ENCODE results near the gene ZNF385B. TPM values are rescaled to one million over a fixed set of nuclear protein-coding genes. Genes with fewer than 3 reads are reported as not detected.

The ZNF385B gene
- total and polyA plus RNA-seq, 10 of the 15 experiments (the other 5 are each of a cell fraction or from before 2014, with no cell fraction given): not detected

DNA sequence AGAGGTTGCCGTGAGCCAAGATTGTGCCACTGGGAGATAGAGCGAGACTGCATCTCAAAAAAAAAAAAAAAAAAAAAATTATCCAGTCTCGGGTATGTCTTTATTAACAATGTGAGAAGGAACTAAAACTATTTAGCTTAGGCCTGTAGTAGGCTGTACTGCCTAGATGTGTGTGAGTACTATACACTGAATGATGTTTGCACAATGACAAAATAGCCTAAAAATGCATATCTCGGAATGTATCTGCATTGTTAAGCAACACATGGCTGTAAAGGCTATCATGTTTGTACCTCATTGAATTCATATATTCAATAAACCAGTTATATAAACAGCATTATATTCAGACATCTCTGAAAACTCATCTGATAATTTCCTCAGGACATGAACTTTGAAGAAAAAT lies 405.6 kb downstream of the ZNF385B start:
- POLR2A ChIA-PET: interaction anchor here (0.7 kb wide), 1 partner anchor 172 kb away, joined by 3 read pairs; no protein-coding TSS in a partner anchor
- SMC1A ChIA-PET (ENCODE audit: uncharacterized antibody, unreplicated experiment): interaction anchor here (1.1 kb wide), 1 partner anchor 262 kb away, joined by 3 read pairs; no protein-coding TSS in a partner anchor
- ATAC-seq (no peak), FAIRE-seq (no peak), DNase-seq (ENCODE audit: low read depth, low spot score) (no peak)
- no peaks in the 10 kb centered on the region for H3K36me3 ChIP-seq (ENCODE audit: control insufficient read depth in 2 of 2, insufficient read depth in 2 of 2, low read length in 1 of 2)
- intact Hi-C loops (cut with micrococcal nuclease; ENCODE audit: unreplicated experiment) (no loop called here), in situ Hi-C loops (cut with MboI) (no loop called here)
- BruUV-seq (replicated peaks): no TSS peak
- CTCF ChIA-PET: interaction anchor here (1.0 to 2.9 kb wide), 2 partner anchors 12 to 21 kb away, joined by 3 to 10 read pairs; no protein-coding TSS in a partner anchor
- H3K79me2 ChIP-seq (ENCODE audit: control insufficient read depth, insufficient read depth, low read length): no peaks in the 10 kb centered on the region
- H3K4me3 ChIP-seq: no peak overlapping the region
- no peak overlapping the region for H3K9ac ChIP-seq (ENCODE audit: control insufficient read depth, insufficient read depth, low read length)
- WGBS (ENCODE audit: insufficient coverage, insufficient replicate concordance, low lambda C conversion rate, missing lambda C conversion rate): 55% methylated on average over 3 of the region's 4 CpGs
- TF ChIP-seq MYC (IDR thresholded peaks at IDR 0.05; ENCODE audit: insufficient read depth, insufficient read length, insufficient replicate concordance, low read length, severe bottlenecking) (no peak), JUNB (IDR thresholded peaks at IDR 0.05) (no peak), ZNF592 (IDR thresholded peaks at IDR 0.05) (no peak), SUPT20H (IDR thresholded peaks at IDR 0.05; ENCODE audit: borderline replicate concordance, control insufficient read depth, low read depth, low read length) (no peak), SMAD5 (IDR thresholded peaks at IDR 0.05; ENCODE audit: low read depth) (no peak), ZNF384 (IDR thresholded peaks at IDR 0.05; ENCODE audit: borderline replicate concordance, low read depth, low read length) (no peak), POU2F2 (IDR thresholded peaks at IDR 0.05; ENCODE audit: borderline replicate concordance, low read depth, low read length) (no peak), EZH2 (IDR thresholded peaks at IDR 0.05; ENCODE audit: borderline replicate concordance, control insufficient read depth, low read depth, low read length) (no peak)
- TF ChIP-seq, protein P1, sequence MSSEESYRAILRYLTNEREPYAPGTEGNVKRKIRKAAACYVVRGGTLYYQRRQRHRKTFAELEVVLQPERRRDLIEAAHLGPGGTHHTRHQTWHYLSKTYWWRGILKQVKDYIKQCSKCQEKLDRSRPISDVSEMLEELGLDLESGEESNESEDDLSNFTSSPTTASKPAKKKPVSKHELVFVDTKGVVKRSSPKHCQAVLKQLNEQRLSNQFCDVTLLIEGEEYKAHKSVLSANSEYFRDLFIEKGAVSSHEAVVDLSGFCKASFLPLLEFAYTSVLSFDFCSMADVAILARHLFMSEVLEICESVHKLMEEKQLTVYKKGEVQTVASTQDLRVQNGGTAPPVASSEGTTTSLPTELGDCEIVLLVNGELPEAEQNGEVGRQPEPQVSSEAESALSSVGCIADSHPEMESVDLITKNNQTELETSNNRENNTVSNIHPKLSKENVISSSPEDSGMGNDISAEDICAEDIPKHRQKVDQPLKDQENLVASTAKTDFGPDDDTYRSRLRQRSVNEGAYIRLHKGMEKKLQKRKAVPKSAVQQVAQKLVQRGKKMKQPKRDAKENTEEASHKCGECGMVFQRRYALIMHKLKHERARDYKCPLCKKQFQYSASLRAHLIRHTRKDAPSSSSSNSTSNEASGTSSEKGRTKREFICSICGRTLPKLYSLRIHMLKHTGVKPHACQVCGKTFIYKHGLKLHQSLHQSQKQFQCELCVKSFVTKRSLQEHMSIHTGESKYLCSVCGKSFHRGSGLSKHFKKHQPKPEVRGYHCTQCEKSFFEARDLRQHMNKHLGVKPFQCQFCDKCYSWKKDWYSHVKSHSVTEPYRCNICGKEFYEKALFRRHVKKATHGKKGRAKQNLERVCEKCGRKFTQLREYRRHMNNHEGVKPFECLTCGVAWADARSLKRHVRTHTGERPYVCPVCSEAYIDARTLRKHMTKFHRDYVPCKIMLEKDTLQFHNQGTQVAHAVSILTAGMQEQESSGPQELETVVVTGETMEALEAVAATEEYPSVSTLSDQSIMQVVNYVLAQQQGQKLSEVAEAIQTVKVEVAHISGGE (CRISPR knock-in tag; IDR thresholded peaks at IDR 0.05): no peak
- TF ChIP-seq, protein P2, sequence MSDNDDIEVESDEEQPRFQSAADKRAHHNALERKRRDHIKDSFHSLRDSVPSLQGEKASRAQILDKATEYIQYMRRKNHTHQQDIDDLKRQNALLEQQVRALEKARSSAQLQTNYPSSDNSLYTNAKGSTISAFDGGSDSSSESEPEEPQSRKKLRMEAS (IDR thresholded peaks at IDR 0.05; ENCODE audit: low read depth, low read length): no peak
- no peaks in the 10 kb centered on the region for H4K20me1 ChIP-seq (ENCODE audit: control insufficient read depth, insufficient read depth)
- H3K27ac ChIP-seq (ENCODE audit: control insufficient read depth, insufficient read depth): no peak overlapping the region
- H3K9me3 ChIP-seq (replicated peaks; ENCODE audit: control insufficient read depth, insufficient read depth, low read length): no peaks in the 10 kb centered on the region
- H2AFZ ChIP-seq (ENCODE audit: control insufficient read depth, low read depth, low read length): no peak overlapping the region
- RAD21 ChIA-PET (ENCODE audit: unreplicated experiment): interaction anchor here (1.5 kb wide), 1 partner anchor 12 kb away, joined by 3 read pairs; no protein-coding TSS in a partner anchor
- H3K4me2 ChIP-seq (ENCODE audit: control insufficient read depth, insufficient read depth): no peak overlapping the region
- no peaks in the 10 kb centered on the region; a peak in 1 of 4 replicates for H3K27me3 ChIP-seq (replicated peaks in 1 of 2; ENCODE audit: control insufficient read depth in 2 of 2, insufficient read depth in 2 of 2, low read length in 1 of 2)
- no peaks in the 10 kb centered on the region for H3K4me1 ChIP-seq (ENCODE audit: control insufficient read depth, insufficient read depth, low read length)
